Measurements from ENCODE around the gene XAGE2.

- no peak for TF ChIP-seq POLR2AphosphoS5 (IDR thresholded peaks at IDR 0.05; ENCODE audit: low read depth, low read length)
- no peak for TF ChIP-seq POLR2A (IDR thresholded peaks at IDR 0.05; ENCODE audit: low read depth, low read length)
- TF ChIP-seq TAF1 (IDR thresholded peaks at IDR 0.05; ENCODE audit: borderline replicate concordance, low read depth, low read length): no peak
These were observed 54.1 kb downstream of the XAGE2 start for GRCh38 chrX:52422884-52423283.
